Adrenal gland (tissue), 12 donors: Measurements from ENCODE around the gene SF3B2. TPM values are rescaled to one million over a fixed set of nuclear protein-coding genes. Genes with fewer than 3 reads are reported as not detected.

Source experiments
- DNase-seq, 7 donors: peaks; one replicate each; pipeline ENCODE4 v3.0.0-alpha.2; 2019 to 2020
- H3K27ac ChIP-seq, 5 donors: fragments of 200-600 bp; sonication (generic) in 4 of 5; 1 replicate in 3 of 5; 2 replicates in 2 of 5; pipeline versions ENCODE4 v1.5.1 to v1.8.0; 2016 to 2020; ENCODE audit warnings: mild to moderate bottlenecking in 1 of 5
- H3K27me3 ChIP-seq: fragments of 200-600 bp; 2 replicates; pipeline ENCODE4 v1.8.0; 2021
- H3K36me3 ChIP-seq, 2 donors: fragments of 200-600 bp; replicated peaks in 1 of 2; 1 replicate in 1 of 2; 2 replicates in 1 of 2; pipeline versions ENCODE4 v1.5.1 to v1.8.0; 2018 to 2022
- H3K4me1 ChIP-seq, 2 donors: fragments of 200-600 bp; replicated peaks in 1 of 2; 1 replicate in 1 of 2; 2 replicates in 1 of 2; pipeline versions ENCODE4 v1.5.1 to v1.8.0; 2018 to 2021
- H3K4me3 ChIP-seq, 4 donors: fragments of 200-600 bp; sonication (generic) in 3 of 4; one replicate each; pipeline ENCODE4 v1.5.1; 2016 to 2018
- H3K9me3 ChIP-seq, 3 donors: fragments of 200-600 bp; sonication (generic) in 1 of 3; replicated peaks in 1 of 3; 1 replicate in 2 of 3; 2 replicates in 1 of 3; pipeline versions ENCODE4 v1.5.1 to v1.8.0; 2016 to 2021
- POLR2A ChIP-seq, 2 donors: fragments of 450-650 bp; IDR thresholded peaks; one replicate each; pipeline ENCODE4 v1.6.1; 2017; ENCODE audit warnings: antibody characterized with exemption in 2 of 2, mild to moderate bottlenecking in 2 of 2, moderate library complexity in 1 of 2
- WGBS, 4 donors: extraction: QIAGEN DNeasy Blood & Tissue Kit in 2 of 4; methylation state at CpG; one replicate each; pipeline versions ENCODE4 v1.1.5 to v1.1.7; 2013 to 2017; 5-methylcytosine and 5-hydroxymethylcytosine counted together
- intact Hi-C, 2 donors: fragments of 100-400 bp; cut with DNase I; formaldehyde crosslinking; loops; one replicate each; pipeline versions ENCODE4 v1.14.1 to v1.15.0; 2022 to 2023
- polyA plus RNA-seq, 3 donors: library from polyadenylated mRNA; stranded (reverse); fragments of 200-250 nt in 2 of 3; fragments of 350-450 nt in 1 of 3; fragmentation: Illumina TruSeq in 1 of 3; extraction: RNeasy Lipid Tissue Mini Kit (QIAGEN cat#74804) in 1 of 3; gene quantifications; one replicate each; pipeline ENCODE4 v1.2.3, GENCODE V29; 2013 to 2014
- total RNA-seq, 9 donors: library from RNA; depleted of rRNA in 4 of 9; stranded (reverse); fragments of >200 nt in 4 of 9; fragments of 120-200 nt in 1 of 9; fragmentation: NEBNext Ultra II Directional in 1 of 9; extraction: Animal tissue kit (Norgen Biotek cat#: 25700) in 1 of 9; gene quantifications; one replicate each; pipeline versions ENCODE4 v1.1.0 to v1.2.4, GENCODE V29; 2013 to 2023
- TF ChIP-seq, protein P1 (sequence below), 6 experiments: fragments of 450-650 bp in 4 of 6; fragments of 200-600 bp in 2 of 6; sonication (generic) in 1 of 6; IDR thresholded peaks; 1 replicate in 5 of 6; 2 replicates in 1 of 6; pipeline versions ENCODE4 v1.5.1 to v1.8.0; 2016 to 2021; ENCODE audit warnings: antibody characterized with exemption in 6 of 6, mild to moderate bottlenecking in 2 of 6, moderate library complexity in 1 of 6
- donor health status: healthy with polysubstance abuse.
- donor health status: Bipolar disorder and iron deficiency.
- donor health status: DM: yes; HTN: yes; CAD: no.
- donor health status: DM: no; HTN: no; CAD: no.
- donor health status: DM: no; HTN: no; CAD: no.
- donor health status: DM: yes; HTN: yes; CAD: no.

The SF3B2 gene
- total and polyA plus RNA-seq, 12 donors = 101 to 196 (median 141) TPM

DNA sequence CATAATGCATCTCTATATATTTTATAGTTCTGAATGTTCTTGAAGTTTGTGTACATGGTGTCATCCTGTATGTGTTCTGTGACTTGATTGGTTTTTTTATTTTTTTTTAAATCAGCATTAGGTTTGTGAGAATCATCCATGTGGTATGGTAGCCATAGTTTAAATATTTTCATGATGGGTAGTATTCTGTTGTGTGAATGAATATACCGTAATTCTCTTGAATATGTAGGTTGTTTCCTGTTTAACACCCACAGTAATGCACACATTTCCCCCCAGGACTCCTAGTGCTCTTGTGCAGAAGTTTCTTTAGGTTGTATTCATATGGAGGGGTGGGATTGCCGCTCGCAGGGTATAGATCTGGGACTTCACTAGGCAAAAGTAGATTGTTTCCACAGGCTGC is 19.9 kb downstream of the SF3B2 start:
- no peak for TF ChIP-seq POLR2A (IDR thresholded peaks at IDR 0.05)
- TF ChIP-seq, protein P1, sequence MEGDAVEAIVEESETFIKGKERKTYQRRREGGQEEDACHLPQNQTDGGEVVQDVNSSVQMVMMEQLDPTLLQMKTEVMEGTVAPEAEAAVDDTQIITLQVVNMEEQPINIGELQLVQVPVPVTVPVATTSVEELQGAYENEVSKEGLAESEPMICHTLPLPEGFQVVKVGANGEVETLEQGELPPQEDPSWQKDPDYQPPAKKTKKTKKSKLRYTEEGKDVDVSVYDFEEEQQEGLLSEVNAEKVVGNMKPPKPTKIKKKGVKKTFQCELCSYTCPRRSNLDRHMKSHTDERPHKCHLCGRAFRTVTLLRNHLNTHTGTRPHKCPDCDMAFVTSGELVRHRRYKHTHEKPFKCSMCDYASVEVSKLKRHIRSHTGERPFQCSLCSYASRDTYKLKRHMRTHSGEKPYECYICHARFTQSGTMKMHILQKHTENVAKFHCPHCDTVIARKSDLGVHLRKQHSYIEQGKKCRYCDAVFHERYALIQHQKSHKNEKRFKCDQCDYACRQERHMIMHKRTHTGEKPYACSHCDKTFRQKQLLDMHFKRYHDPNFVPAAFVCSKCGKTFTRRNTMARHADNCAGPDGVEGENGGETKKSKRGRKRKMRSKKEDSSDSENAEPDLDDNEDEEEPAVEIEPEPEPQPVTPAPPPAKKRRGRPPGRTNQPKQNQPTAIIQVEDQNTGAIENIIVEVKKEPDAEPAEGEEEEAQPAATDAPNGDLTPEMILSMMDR (IDR thresholded peaks at IDR 0.05) = no peak
- Histone ChIP-seq H3K4me3 (no peak overlapping the region), H3K27ac (peak overlapping the region in 1 of 5 donors; percentile 79), H3K27me3 (no peaks in the 10 kb centered on the region), H3K9me3 (no peaks in the 10 kb centered on the region), H3K4me1 (peaks cover 18 to 39% of the 10 kb centered on the region in 2 donors), H3K36me3 (peaks cover 0 to 14% of the 10 kb centered on the region in 2 donors)
- intact Hi-C loops = loop anchor here in 1 of 2 donors (10.0 kb wide), 1 partner anchor 573 kb away; no protein-coding TSS in a partner anchor
- DNase-seq = peak in 1 of 7 donors; percentile 13
- 86 to 94% (median 91%) methylated on average over 3 of the region's 3 CpGs for WGBS, 4 donors

DNA sequence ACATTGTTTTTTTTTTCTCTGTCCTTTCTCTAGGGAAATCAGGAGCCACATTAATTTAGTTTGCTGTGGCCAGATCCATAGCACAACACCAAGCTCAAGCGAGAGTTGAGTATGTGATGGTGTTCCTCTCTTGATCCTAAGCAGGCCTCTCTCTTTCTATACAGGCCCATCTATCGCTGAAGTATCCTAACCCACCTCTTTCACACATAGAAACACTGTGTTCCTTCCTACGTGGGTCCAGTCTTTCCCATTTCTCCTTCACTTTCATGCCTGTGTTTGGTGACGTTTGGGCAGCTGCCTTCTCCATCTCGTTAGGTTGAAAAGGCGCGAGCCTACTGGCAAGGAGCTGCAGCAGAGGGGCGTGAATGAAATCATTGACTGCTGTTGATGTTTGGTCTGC is 20.4 kb downstream of the SF3B2 start:
- DNase-seq = peak in 1 of 7 donors; percentile 11
- Histone ChIP-seq H3K4me3 (no peak overlapping the region), H3K9me3 (no peaks in the 10 kb centered on the region), H3K27me3 (no peaks in the 10 kb centered on the region), H3K36me3 (peaks cover 0 to 9% of the 10 kb centered on the region in 2 donors), H3K4me1 (peaks cover 18 to 34% of the 10 kb centered on the region in 2 donors), H3K27ac (no peak overlapping the region)
- TF ChIP-seq, protein P1 (IDR thresholded peaks at IDR 0.05) = no peak
- TF ChIP-seq POLR2A (IDR thresholded peaks at IDR 0.05) = no peak
- WGBS, 4 donors = 84 to 93% (median 89%) methylated on average over 8 of the region's 8 CpGs
- intact Hi-C loops = loop anchor here in 1 of 2 donors (10.0 kb wide), 1 partner anchor 572 kb away; no protein-coding TSS in a partner anchor

DNA sequence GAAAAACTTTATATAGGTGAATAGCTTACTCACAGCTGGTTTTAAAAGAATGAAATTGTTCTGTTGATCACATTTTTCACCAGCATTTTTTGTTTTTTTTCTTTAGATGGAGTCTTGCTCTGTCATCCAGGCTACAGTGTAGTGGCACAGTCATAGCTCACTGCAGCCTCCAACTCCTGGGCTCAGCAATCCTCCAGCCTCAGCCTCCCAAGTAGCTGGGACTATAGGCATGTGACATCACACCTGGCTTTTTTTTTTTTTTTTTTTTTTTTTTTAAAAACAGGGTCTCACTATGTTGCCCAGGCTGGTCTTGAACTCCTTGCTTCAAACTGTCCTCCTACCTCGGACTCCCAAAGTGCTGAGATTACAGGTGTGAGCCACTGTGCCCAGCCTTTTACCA is 21.5 kb downstream of the SF3B2 start:
- intact Hi-C loops = loop anchor here in 1 of 2 donors (10.0 kb wide), 1 partner anchor 571 kb away; no protein-coding TSS in a partner anchor
- no peak overlapping the region for H3K4me3 ChIP-seq
- no peaks in the 10 kb centered on the region for H3K27me3 ChIP-seq
- H3K27ac ChIP-seq = no peak overlapping the region
- 95 to 100% (median 98%) methylated on average over 1 of the region's 1 CpG for WGBS, 4 donors
- no peaks in the 10 kb centered on the region for H3K9me3 ChIP-seq
- H3K36me3 ChIP-seq = no peaks in the 10 kb centered on the region
- peaks cover 15 to 24% of the 10 kb centered on the region in 2 donors for H3K4me1 ChIP-seq
- DNase-seq = peak in 1 of 7 donors; percentile 3
- TF ChIP-seq, protein P1 (IDR thresholded peaks at IDR 0.05) = no peak
- TF ChIP-seq POLR2A (IDR thresholded peaks at IDR 0.05) = no peak

DNA sequence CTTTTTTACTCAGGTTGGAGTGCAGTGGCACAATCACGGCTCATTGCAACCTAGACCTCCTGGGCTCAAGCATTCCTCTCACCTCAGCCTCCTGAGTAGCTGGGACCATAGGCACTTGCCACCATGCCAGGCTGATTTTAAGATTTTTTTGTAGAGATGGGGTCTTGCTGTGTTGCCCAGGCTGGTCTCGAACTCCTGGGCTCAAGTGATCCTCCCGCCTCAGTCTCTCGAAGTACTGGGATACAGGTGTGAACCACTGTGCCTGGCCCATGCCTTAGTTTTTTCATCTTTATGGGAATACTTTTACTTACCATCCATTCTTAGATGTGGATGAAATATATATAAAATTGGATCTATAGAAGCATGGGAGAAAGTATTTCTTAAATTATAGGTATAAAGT is 23.1 kb downstream of the SF3B2 start:
- intact Hi-C loops = loop anchor here in 1 of 2 donors (10.0 kb wide), 1 partner anchor 570 kb away; no protein-coding TSS in a partner anchor

More for the DNA sequence above, 23.1 kb downstream of the SF3B2 start:
- H3K4me3 ChIP-seq = no peak overlapping the region
- TF ChIP-seq POLR2A (IDR thresholded peaks at IDR 0.05) = no peak
- TF ChIP-seq, protein P1 (IDR thresholded peaks at IDR 0.05) = no peak
- WGBS, 4 donors = 95 to 96% (median 96%) methylated on average over 4 of the region's 4 CpGs
- no peaks in the 10 kb centered on the region for H3K27me3 ChIP-seq
- H3K4me1 ChIP-seq = peaks cover 5 to 21% of the 10 kb centered on the region in 2 donors
- H3K27ac ChIP-seq = no peak overlapping the region
- H3K36me3 ChIP-seq = no peaks in the 10 kb centered on the region
- no peak for DNase-seq
- no peaks in the 10 kb centered on the region for H3K9me3 ChIP-seq
